Measurements from ENCODE around the gene SMARCE1.
A peak's percentile ranks its signal among the peaks of the same experiment; 100 is the strongest.

Gene SMARCE1

GRCh38 chr17:40645291-40645690, 2.3 kb downstream of the SMARCE1 start:
- DNase-seq: no peak

GRCh38 chr17:40637931-40638330, 9.7 kb downstream of the SMARCE1 start:
- no peak for DNase-seq

- peak; percentile 38 for DNase-seq
Measured at GRCh38 chr17:40633871-40634270, 13.7 kb downstream of the SMARCE1 start.

- DNase-seq: peak; percentile 87
Measured at GRCh38 chr17:40632216-40632615, 15.4 kb downstream of the SMARCE1 start.

- DNase-seq: no peak
Measured at GRCh38 chr17:40629842-40630241, 17.8 kb downstream of the SMARCE1 start.

- DNase-seq: no peak
Measured at GRCh38 chr17:40625311-40625710, 22.3 kb downstream of the SMARCE1 start.

- DNase-seq: no peak
Measured at GRCh38 chr17:40623419-40624210, 24.0 kb downstream of the SMARCE1 start.

GRCh38 chr17:40622509-40622928, 25.1 kb downstream of the SMARCE1 start:
- DNase-seq: no peak

GRCh38 chr17:40621578-40621977, 26.0 kb downstream of the SMARCE1 start:
- DNase-seq: no peak

- DNase-seq: no peak
Measured at GRCh38 chr17:40621019-40621418, 26.6 kb downstream of the SMARCE1 start.

GRCh38 chr17:40618754-40619625, 28.6 kb downstream of the SMARCE1 start:
- no peak for DNase-seq

GRCh38 chr17:40617678-40618240, 29.9 kb downstream of the SMARCE1 start:
- DNase-seq: no peak

GRCh38 chr17:40616592-40616991, 31.0 kb downstream of the SMARCE1 start:
- DNase-seq: no peak

- DNase-seq: no peak
Measured at GRCh38 chr17:40615841-40616476, 31.7 kb downstream of the SMARCE1 start.

- DNase-seq: peak; percentile 76
Measured at GRCh38 chr17:40615068-40615840, 32.4 kb downstream of the SMARCE1 start.

- DNase-seq: no peak
Measured at GRCh38 chr17:40614431-40615067, 33.1 kb downstream of the SMARCE1 start.

- no peak for DNase-seq
Measured at GRCh38 chr17:40613467-40614154, 34.0 kb downstream of the SMARCE1 start.

- DNase-seq: no peak
Measured at GRCh38 chr17:40612599-40613244, 34.9 kb downstream of the SMARCE1 start.

GRCh38 chr17:40611840-40612474, 35.7 kb downstream of the SMARCE1 start:
- DNase-seq: no peak

- no peak for DNase-seq
Measured at GRCh38 chr17:40610359-40610758, 37.3 kb downstream of the SMARCE1 start.

All from eye (tissue), 1 donor.